ENCODE measurements around the gene INO80E.

GRCh38 chr16:30002614-30003346, 6.7 kb downstream of the INO80E start:
- TF ChIP-seq CTCF (IDR thresholded peaks at IDR 0.05; ENCODE audit: low read depth, low read length, missing input control) (no peak), TAF1 (conservative IDR thresholded peaks at IDR 0.05) (no peak), EGR1 (IDR thresholded peaks at IDR 0.05; ENCODE audit: low read depth in 2 of 2) (no peak), REST (IDR thresholded peaks at IDR 0.05) (no peak), MAX (IDR thresholded peaks at IDR 0.05) (no peak), JUND (IDR thresholded peaks at IDR 0.05) (no peak), ZBTB33 (IDR thresholded peaks at IDR 0.05) (no peak), RAD21 (IDR thresholded peaks at IDR 0.05) (no peak), NR2F2 (IDR thresholded peaks at IDR 0.05) (no peak), ATF3 (IDR thresholded peaks at IDR 0.05) (no peak), YY1 (IDR thresholded peaks at IDR 0.05) (no peak), FOXA2 (IDR thresholded peaks at IDR 0.05) (no peak), GABPA (IDR thresholded peaks at IDR 0.05 in 1 of 2, conservative IDR thresholded peaks at IDR 0.05 in 1 of 2) (no peak), HNF4A (conservative IDR thresholded peaks at IDR 0.05) (no peak)

Data from liver (tissue), 3 donors.